Smooth muscle cell (in vitro differentiated cells): ENCODE results near the gene ATP8A2. TPM values are rescaled to one million over a fixed set of nuclear protein-coding genes. Genes with fewer than 3 reads are reported as not detected.

Experiments
- DNase-seq: peaks from one replicate; lab custom pipeline; 2025; ENCODE audit not compliant: unreplicated experiment; lab: John Stamatoyannopoulos, UW
- H2AFZ ChIP-seq: fragments of 200-600 bp; sonication (generic); 2 replicates; pipeline ENCODE4 v1.6.0; 2016; ENCODE audit warnings: antibody characterized with exemption, low read depth, mild to moderate bottlenecking
- H3F3A ChIP-seq: fragments of 200-600 bp; sonication (generic); 2 replicates; pipeline ENCODE4 v1.6.0; 2017; ENCODE audit warnings: antibody characterized with exemption, low read depth
- H3K27ac ChIP-seq: fragments of 200-600 bp; sonication (generic); 2 replicates; pipeline ENCODE4 v1.5.1; 2016; ENCODE audit warnings: low read depth, mild to moderate bottlenecking
- H3K27me3 ChIP-seq: fragments of 200-600 bp; sonication (generic); 2 replicates; pipeline ENCODE4 v1.6.1; 2016; ENCODE audit warnings: low read depth, mild to moderate bottlenecking
- H3K36me3 ChIP-seq: fragments of 200-600 bp; sonication (generic); 2 replicates; pipeline ENCODE4 v1.5.1; 2016; ENCODE audit warnings: low read depth
- H3K4me1 ChIP-seq: fragments of 200-600 bp; sonication (generic); 2 replicates; pipeline ENCODE4 v1.5.1; 2016; ENCODE audit warnings: low read depth
- H3K4me2 ChIP-seq: fragments of 200-600 bp; sonication (generic); 2 replicates; pipeline ENCODE4 v1.6.0; 2016; ENCODE audit warnings: mild to moderate bottlenecking
- H3K4me3 ChIP-seq: fragments of 200-600 bp; sonication (generic); 2 replicates; pipeline ENCODE4 v1.5.1; 2016; ENCODE audit warnings: mild to moderate bottlenecking
- H3K79me2 ChIP-seq: fragments of 200-600 bp; sonication (generic); 2 replicates; pipeline ENCODE4 v1.6.0; 2016; ENCODE audit warnings: low read depth, mild to moderate bottlenecking
- H3K9ac ChIP-seq: fragments of 200-600 bp; sonication (generic); 2 replicates; pipeline ENCODE4 v1.6.0; 2016; ENCODE audit warnings: low read depth
- H3K9me3 ChIP-seq: fragments of 200-600 bp; sonication (generic); replicated peaks from 2 replicates; pipeline ENCODE4 v1.5.1; 2016; ENCODE audit warnings: low read depth
- H4K20me1 ChIP-seq: fragments of 200-600 bp; sonication (generic); 2 replicates; pipeline ENCODE4 v1.6.0; 2016; ENCODE audit warnings: low read depth
- WGBS: methylation state at CpG from one replicate; pipeline ENCODE4 v1.1.7; 2016; ENCODE audit warnings: low lambda C conversion rate; 5-methylcytosine and 5-hydroxymethylcytosine counted together
- polyA plus RNA-seq: library from polyadenylated mRNA; unstranded; fragments of >200 nt; fragmentation: Nextera tagmentation; extraction: Ambion mirVana; gene quantifications from 2 replicates; pipeline ENCODE4 v1.2.1, GENCODE V29; 2016
- total RNA-seq: library from RNA; depleted of rRNA; stranded (reverse); fragments of >200 nt; gene quantifications from 2 replicates; pipeline ENCODE4 v1.2.3, GENCODE V29; 2014
- TF ChIP-seq, protein P1 (sequence below): fragments of 200-600 bp; sonication (generic); IDR thresholded peaks from 2 replicates; pipeline ENCODE4 v1.5.1; 2017; ENCODE audit warnings: borderline replicate concordance, mild to moderate bottlenecking, antibody characterized with exemption; ENCODE audit not compliant: insufficient read depth, poor library complexity, severe bottlenecking

ATP8A2 gene
- total and polyA plus RNA-seq, 2 experiments from 2014 or later: under 0.01 to 0.06 TPM

DNA sequence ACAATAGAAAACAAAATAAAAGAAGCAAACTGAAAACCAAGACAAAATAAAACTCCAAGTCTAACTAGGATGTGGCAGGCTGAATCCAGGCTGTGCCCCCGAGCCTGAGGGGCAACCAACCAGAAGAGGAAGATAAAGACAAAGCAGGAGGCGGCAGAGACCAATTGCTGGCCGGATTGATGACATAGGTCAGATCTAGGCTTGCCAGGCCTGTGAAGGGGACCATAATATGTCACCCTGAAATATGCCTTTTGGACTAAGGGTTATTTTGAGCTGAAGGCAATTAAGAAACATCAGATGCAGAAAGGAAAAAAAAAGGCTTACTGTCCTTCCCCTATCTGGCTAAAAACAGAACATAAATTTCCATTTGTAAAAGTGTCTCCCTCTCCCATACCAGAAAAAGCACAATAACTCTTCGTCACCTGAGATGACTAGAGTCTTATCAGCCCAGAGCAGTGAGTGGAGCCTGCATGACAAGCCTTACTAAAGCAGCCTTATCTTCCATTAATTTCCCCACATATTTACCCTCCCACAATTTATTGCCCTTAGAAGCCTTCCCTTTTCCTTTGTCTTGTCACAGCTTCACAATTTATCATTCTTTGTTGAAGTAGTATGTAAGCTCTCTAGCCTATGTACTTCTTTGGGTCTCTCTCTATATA lies 22.8 kb downstream of the ATP8A2 start:
- Histone ChIP-seq H3K9me3 (no peaks in the 10 kb centered on the region), H3K4me2 (no peak overlapping the region), H3K4me3 (no peak overlapping the region), H3K27ac (no peak overlapping the region), H3F3A (no peaks in the 10 kb centered on the region), H3K79me2 (no peaks in the 10 kb centered on the region), H2AFZ (no peak overlapping the region), H3K36me3 (no peaks in the 10 kb centered on the region), H3K9ac (no peak overlapping the region), H3K27me3 (no peaks in the 10 kb centered on the region), H4K20me1 (no peaks in the 10 kb centered on the region), H3K4me1 (no peaks in the 10 kb centered on the region)
- TF ChIP-seq, protein P1, sequence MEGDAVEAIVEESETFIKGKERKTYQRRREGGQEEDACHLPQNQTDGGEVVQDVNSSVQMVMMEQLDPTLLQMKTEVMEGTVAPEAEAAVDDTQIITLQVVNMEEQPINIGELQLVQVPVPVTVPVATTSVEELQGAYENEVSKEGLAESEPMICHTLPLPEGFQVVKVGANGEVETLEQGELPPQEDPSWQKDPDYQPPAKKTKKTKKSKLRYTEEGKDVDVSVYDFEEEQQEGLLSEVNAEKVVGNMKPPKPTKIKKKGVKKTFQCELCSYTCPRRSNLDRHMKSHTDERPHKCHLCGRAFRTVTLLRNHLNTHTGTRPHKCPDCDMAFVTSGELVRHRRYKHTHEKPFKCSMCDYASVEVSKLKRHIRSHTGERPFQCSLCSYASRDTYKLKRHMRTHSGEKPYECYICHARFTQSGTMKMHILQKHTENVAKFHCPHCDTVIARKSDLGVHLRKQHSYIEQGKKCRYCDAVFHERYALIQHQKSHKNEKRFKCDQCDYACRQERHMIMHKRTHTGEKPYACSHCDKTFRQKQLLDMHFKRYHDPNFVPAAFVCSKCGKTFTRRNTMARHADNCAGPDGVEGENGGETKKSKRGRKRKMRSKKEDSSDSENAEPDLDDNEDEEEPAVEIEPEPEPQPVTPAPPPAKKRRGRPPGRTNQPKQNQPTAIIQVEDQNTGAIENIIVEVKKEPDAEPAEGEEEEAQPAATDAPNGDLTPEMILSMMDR: no peak
- 91% methylated on average over 4 of the region's 4 CpGs for WGBS
- DNase-seq: no peak

DNA sequence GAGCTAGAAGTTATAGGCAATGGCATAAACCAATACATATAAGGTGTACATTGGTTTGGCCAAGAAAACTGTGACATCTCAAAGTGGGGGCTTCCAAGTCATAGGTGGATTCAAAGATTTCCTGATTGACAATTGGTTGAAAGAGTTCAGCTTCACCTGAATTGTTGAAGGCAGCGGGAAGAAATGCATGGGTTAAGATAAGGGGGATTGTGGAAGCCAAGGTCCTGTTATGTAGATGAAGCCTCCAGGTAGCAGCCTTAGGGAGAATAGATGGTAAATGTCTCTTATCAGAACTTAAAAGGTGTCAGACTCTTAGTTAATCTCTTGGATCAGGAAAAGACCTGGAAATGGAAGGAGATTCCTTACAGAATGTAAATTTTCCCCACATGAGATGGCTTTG lies 26.0 kb downstream of the ATP8A2 start:
- H3K27me3 ChIP-seq: no peaks in the 10 kb centered on the region
- WGBS: 52% methylated on average over 1 of the region's 1 CpG
- no peak overlapping the region for H3K27ac ChIP-seq
- H3K9ac ChIP-seq: no peak overlapping the region
- H3K79me2 ChIP-seq: no peaks in the 10 kb centered on the region
- H3K4me2 ChIP-seq: no peak overlapping the region
- no peaks in the 10 kb centered on the region for H3K36me3 ChIP-seq
- no peak overlapping the region for H3K4me3 ChIP-seq
- H3K4me1 ChIP-seq: no peaks in the 10 kb centered on the region
- no peaks in the 10 kb centered on the region for H3F3A ChIP-seq
- no peak overlapping the region for H2AFZ ChIP-seq
- no peaks in the 10 kb centered on the region for H3K9me3 ChIP-seq
- H4K20me1 ChIP-seq: no peaks in the 10 kb centered on the region
- TF ChIP-seq, protein P1: no peak
- no peak for DNase-seq

DNA sequence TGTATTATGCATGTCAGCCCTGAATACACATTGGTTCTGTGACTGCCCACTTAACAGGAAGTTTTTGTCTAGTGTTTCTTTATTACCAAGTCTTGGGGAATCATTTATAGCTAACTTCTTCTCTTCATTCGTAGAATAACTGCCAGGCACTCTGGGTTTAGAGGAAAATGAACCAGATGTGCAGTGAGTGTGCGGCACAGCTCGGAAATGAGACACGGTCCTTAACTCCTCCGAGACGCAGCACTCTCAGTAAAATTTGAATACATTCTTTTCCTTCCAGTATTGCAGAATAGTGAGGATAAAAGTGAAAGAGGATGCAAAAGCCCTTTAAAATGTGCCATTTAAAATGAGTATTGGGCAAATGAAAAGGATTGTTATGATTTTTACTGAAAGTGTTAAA lies 29.2 kb downstream of the ATP8A2 start:
- Histone ChIP-seq H3K36me3 (no peaks in the 10 kb centered on the region), H3F3A (no peaks in the 10 kb centered on the region), H4K20me1 (no peaks in the 10 kb centered on the region), H3K4me3 (no peak overlapping the region), H3K79me2 (no peaks in the 10 kb centered on the region), H3K27me3 (no peaks in the 10 kb centered on the region), H3K4me2 (no peak overlapping the region), H3K9me3 (no peaks in the 10 kb centered on the region), H3K9ac (no peak overlapping the region), H3K4me1 (no peaks in the 10 kb centered on the region), H3K27ac (no peak overlapping the region), H2AFZ (no peak overlapping the region)
- TF ChIP-seq, protein P1: no peak
- no peak for DNase-seq
- WGBS: 97% methylated on average over 6 of the region's 6 CpGs

DNA sequence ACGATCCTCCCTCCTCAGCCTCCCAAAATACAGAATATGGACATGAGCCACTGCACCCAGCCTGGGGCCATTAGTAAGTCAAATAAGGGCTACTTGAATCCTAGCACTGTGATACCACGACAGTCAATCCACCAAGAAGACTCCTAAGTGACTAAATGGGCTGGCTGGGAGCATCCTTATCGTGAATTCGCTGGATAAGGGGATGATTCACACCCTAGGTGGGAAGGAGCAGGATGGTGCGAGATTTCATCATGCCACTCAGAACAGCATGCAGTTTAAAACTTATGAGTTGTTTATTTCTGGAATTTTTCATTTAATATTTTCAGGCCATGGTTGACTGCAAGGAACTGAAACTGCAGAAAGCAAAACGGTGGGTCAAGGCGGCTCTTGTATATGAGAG lies 30.2 kb downstream of the ATP8A2 start:
- TF ChIP-seq, protein P1: no peak
- Histone ChIP-seq H3K27me3 (no peaks in the 10 kb centered on the region), H3F3A (no peaks in the 10 kb centered on the region), H4K20me1 (no peaks in the 10 kb centered on the region), H2AFZ (no peak overlapping the region), H3K27ac (no peak overlapping the region), H3K4me1 (no peaks in the 10 kb centered on the region), H3K36me3 (no peaks in the 10 kb centered on the region), H3K4me2 (no peak overlapping the region), H3K9me3 (no peaks in the 10 kb centered on the region), H3K4me3 (no peak overlapping the region), H3K79me2 (no peaks in the 10 kb centered on the region), H3K9ac (no peak overlapping the region)
- no peak for DNase-seq
- WGBS: 87% methylated on average over 7 of the region's 7 CpGs
